Neutrophil (primary cell): ENCODE results near the gene ACTG1.
A peak's percentile ranks its signal among the peaks of the same experiment; 100 is the strongest.

Experiments used
- H3K27ac ChIP-seq: fragments of 200-600 bp; sonication (generic); 2 replicates; pipeline ENCODE4 v1.5.1; 2016; ENCODE audit warnings: mild to moderate bottlenecking, moderate library complexity
- H3K27me3 ChIP-seq: fragments of 200-600 bp; sonication (generic); 2 replicates; pipeline ENCODE4 v1.6.0; 2016; ENCODE audit warnings: mild to moderate bottlenecking
- H3K36me3 ChIP-seq: fragments of 200-600 bp; sonication (generic); 2 replicates; pipeline ENCODE4 v1.5.1; 2017
- H3K4me1 ChIP-seq, 2 experiments: fragments of 200-600 bp in 1 of 2; sonication (generic) in 1 of 2; 1 replicate in 1 of 2; 2 replicates in 1 of 2; pipeline versions ENCODE4 v1.5.1 to v1.6.1; 2013 to 2016; ENCODE audit warnings: low read depth in 1 of 2, low read length in 1 of 2, mild to moderate bottlenecking in 1 of 2, moderate library complexity in 1 of 2; ENCODE audit not compliant: control insufficient read depth in 1 of 2, insufficient read depth in 1 of 2
- H3K4me3 ChIP-seq, 2 experiments: fragments of 200-600 bp in 1 of 2; sonication (generic) in 1 of 2; 1 replicate in 1 of 2; 2 replicates in 1 of 2; pipeline ENCODE4 v1.5.1; 2013 to 2016; ENCODE audit warnings: low read depth in 1 of 2, low read length in 1 of 2, mild to moderate bottlenecking in 1 of 2, moderate library complexity in 1 of 2
- H3K9me3 ChIP-seq: fragments of 200-600 bp; sonication (generic); 2 replicates; pipeline ENCODE4 v1.5.1; 2016
- CTCF ChIP-seq: fragments of 200-600 bp; sonication (generic); IDR thresholded peaks from 2 replicates; pipeline ENCODE4 v1.5.1; 2016; ENCODE audit warnings: antibody characterized with exemption

ACTG1 gene

GRCh38 chr17:81551458-81552243 lies 39.1 kb upstream of the ACTG1 start:
- Histone ChIP-seq H3K36me3 (peaks cover 25% of the 10 kb centered on the region), H3K9me3 (no peaks in the 10 kb centered on the region), H3K27ac (peak overlapping the region; percentile 87), H3K4me1 (peaks cover 28% of the 10 kb centered on the region in 2 experiments), H3K4me3 (peak overlapping the region; percentile 92 to 99), H3K27me3 (no peaks in the 10 kb centered on the region)
- no peak for TF ChIP-seq CTCF

- Histone ChIP-seq H3K27ac (no peak overlapping the region), H3K27me3 (no peaks in the 10 kb centered on the region), H3K9me3 (no peaks in the 10 kb centered on the region), H3K36me3 (peaks cover 27% of the 10 kb centered on the region), H3K4me3 (peak overlapping the region; percentile 92 to 99), H3K4me1 (peaks cover 28% of the 10 kb centered on the region in 2 experiments)
- no peak for TF ChIP-seq CTCF
Measured at GRCh38 chr17:81550830-81551457, 38.3 kb upstream of the ACTG1 start.

- Histone ChIP-seq H3K27ac (no peak overlapping the region), H3K4me3 (no peak overlapping the region), H3K4me1 (peaks cover 28% of the 10 kb centered on the region in 2 experiments), H3K27me3 (no peaks in the 10 kb centered on the region), H3K36me3 (peaks cover 34% of the 10 kb centered on the region), H3K9me3 (no peaks in the 10 kb centered on the region)
- no peak for TF ChIP-seq CTCF
Measured at GRCh38 chr17:81550285-81550684, 37.7 kb upstream of the ACTG1 start.

GRCh38 chr17:81549826-81550225 lies 37.2 kb upstream of the ACTG1 start:
- H3K4me3 ChIP-seq = no peak overlapping the region
- H3K9me3 ChIP-seq = no peaks in the 10 kb centered on the region
- H3K27ac ChIP-seq = no peak overlapping the region
- peaks cover 28% of the 10 kb centered on the region in 2 experiments for H3K4me1 ChIP-seq
- peaks cover 38% of the 10 kb centered on the region for H3K36me3 ChIP-seq
- no peak for TF ChIP-seq CTCF
- no peaks in the 10 kb centered on the region for H3K27me3 ChIP-seq

GRCh38 chr17:81549031-81549557 lies 36.5 kb upstream of the ACTG1 start:
- Histone ChIP-seq H3K9me3 (no peaks in the 10 kb centered on the region), H3K4me1 (peaks cover 25% of the 10 kb centered on the region in 2 experiments), H3K4me3 (no peak overlapping the region), H3K27me3 (no peaks in the 10 kb centered on the region), H3K36me3 (peaks cover 46% of the 10 kb centered on the region), H3K27ac (no peak overlapping the region)
- no peak for TF ChIP-seq CTCF
